Body of pancreas (tissue), 4 donors: ENCODE data around the gene AP1M2.

Experiments
- CTCF ChIP-seq, 7 experiments: fragments of 450-650 bp in 4 of 7; fragments of 200-600 bp in 3 of 7; sonication (generic) in 3 of 7; IDR thresholded peaks; one replicate each; pipeline ENCODE4 v1.5.1; 2016 to 2019; ENCODE audit warnings: antibody characterized with exemption in 7 of 7
- POLR2A ChIP-seq, 3 donors: fragments of 450-650 bp; IDR thresholded peaks; one replicate each; pipeline ENCODE4 v1.6.1; 2016; ENCODE audit warnings: antibody characterized with exemption in 3 of 3, mild to moderate bottlenecking in 2 of 3

GRCh38 chr19:10523135-10523636, 63.9 kb downstream of the AP1M2 start:
- no peak for TF ChIP-seq CTCF (IDR thresholded peaks at IDR 0.05)
- no peak for TF ChIP-seq POLR2A (IDR thresholded peaks at IDR 0.05)
